HG02973 (cell line): ENCODE results near the gene NOC4L.
"Not testable (repeated sequence)": the region's sequence is repeated elsewhere in the genome, so short reads cannot be mapped to it uniquely, and the experiment has no call there.

Experiments
- ATAC-seq: cut with Tn5 transposase; IDR thresholded peaks from one replicate; pipeline ENCODE4 v1.9.1; 2021; ENCODE audit warnings: moderate library complexity; ENCODE audit not compliant: unreplicated experiment

The NOC4L gene

GRCh38 chr12:132144115-132144809 is at the start of gene NOC4L, which contains the start of gene DDX51:
Gene NOC4L (plus strand): TSS chr12:132144457. CDS start chr12:132144489, 32 bp downstream.
Gene DDX51 (minus strand): TSS chr12:132144319. CDS start chr12:132144296, 23 bp downstream.
- peak; percentile 76 for ATAC-seq

DNA sequence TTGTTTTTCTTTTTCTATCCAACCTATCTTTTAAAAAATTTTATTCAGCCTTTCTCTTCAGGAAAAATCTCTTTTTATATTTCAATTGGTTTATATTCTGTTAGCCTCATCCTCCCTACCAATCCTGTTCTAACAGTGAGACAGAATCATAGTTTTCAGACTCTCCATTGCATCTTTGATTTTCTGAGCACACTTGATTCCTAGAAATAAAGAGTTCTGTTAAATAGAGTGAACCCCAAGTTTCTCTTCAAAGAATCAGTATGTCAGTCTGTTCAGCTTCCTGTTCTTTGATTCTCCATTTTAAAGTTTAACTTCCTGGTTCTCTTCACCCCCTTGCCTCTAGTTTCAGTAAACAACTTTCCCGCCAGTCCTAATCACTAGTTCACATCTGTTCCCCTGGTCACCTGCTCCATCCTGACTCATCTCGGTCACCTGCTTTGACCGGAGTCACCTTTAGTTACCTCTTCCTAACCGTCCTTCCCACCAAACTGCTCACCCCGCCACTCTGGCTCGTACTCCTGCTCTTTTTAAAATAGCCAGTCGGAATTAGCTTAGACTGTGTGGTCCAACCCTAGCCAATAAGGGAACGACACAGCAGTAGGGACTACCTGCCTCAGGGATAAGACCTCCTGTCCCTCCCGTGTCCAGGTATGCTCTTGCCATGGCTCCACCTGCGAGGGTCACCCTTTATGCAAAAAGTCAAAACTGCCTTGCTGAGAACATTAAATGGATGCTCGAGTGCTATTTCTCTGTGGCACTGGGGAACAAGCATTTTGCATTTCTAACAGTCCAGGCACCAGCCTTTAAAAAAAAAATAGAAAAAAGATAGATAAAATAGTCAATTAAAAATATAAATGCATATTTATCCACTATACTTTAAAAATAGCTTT is 48.5 kb upstream of the NOC4L start:
- ATAC-seq, result no peak

- no peak for ATAC-seq
Measured at GRCh38 chr12:132099739-132100138, 44.5 kb upstream of the NOC4L start.

DNA sequence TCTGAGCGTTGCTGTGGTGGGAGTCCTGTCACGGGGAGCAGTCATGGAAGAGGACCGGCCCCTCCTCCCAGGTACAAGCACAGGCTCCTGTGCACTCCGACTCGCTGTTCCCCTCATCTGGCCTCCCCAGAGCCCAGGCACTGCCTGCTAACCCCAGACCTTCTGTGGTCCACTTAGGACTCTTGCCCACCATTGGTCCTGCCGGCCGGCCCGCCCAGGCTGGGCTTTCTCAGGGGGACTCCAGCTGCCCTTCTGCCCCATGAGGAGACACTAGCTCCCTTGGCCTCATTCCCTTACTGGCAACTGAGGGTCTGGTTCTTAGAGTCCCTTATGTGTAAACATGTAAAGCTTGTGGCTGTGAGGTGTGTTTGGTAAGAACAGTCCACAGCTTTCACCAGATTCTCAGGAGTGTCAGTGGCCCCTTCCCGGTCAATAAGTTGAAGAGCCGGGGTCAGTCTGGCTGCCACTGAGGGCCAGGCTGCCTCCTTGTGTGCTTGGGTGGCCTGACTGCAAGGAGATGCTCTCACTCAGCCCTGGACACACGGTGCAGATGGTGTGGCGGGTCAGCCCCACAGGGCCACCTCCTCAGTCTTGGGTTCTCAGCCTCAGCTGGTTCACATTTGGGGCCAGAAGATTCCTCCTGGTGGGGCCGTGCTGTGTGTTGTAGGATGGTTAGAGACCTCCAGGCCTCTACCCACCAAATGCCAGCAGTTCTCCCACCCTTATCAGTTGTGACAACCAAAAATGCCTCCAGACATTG is 43.8 kb upstream of the NOC4L start:
- ATAC-seq, result no peak

GRCh38 chr12:132102297-132102696 is 42.0 kb upstream of the NOC4L start:
- no peak for ATAC-seq

DNA sequence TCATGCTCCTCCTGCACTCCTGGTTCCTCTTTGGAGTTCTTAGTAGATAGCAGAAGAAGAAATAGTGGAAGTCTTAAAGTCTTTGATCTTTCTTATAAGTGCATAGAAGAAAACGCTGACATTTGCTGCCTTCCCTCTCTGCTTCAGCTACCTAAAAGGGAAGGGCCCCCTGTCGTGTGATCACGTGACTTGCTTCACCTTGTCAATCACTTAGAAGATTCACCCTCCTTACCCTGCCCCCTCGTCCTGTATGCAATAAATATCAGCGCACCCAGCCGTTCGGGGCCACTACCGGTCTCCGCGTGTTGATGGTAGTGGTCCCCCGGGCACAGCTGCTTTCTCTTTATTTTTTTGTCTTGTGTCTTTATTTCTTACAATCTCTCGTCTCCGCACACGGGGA is 41.2 kb upstream of the NOC4L start:
- ATAC-seq, result not testable (repeated sequence)

GRCh38 chr12:132103542-132104308 is 40.5 kb upstream of the NOC4L start:
- ATAC-seq, result no peak

- no peak for ATAC-seq
Measured at GRCh38 chr12:132105467-132105866, 38.8 kb upstream of the NOC4L start.

GRCh38 chr12:132106921-132107320 is 37.3 kb upstream of the NOC4L start:
- no peak for ATAC-seq

GRCh38 chr12:132108211-132108832 is 35.9 kb upstream of the NOC4L start:
- ATAC-seq, result no peak

- no peak for ATAC-seq
Measured at GRCh38 chr12:132109741-132110140, 34.5 kb upstream of the NOC4L start.

GRCh38 chr12:132110677-132111076 is 33.6 kb upstream of the NOC4L start:
- ATAC-seq, result no peak

DNA sequence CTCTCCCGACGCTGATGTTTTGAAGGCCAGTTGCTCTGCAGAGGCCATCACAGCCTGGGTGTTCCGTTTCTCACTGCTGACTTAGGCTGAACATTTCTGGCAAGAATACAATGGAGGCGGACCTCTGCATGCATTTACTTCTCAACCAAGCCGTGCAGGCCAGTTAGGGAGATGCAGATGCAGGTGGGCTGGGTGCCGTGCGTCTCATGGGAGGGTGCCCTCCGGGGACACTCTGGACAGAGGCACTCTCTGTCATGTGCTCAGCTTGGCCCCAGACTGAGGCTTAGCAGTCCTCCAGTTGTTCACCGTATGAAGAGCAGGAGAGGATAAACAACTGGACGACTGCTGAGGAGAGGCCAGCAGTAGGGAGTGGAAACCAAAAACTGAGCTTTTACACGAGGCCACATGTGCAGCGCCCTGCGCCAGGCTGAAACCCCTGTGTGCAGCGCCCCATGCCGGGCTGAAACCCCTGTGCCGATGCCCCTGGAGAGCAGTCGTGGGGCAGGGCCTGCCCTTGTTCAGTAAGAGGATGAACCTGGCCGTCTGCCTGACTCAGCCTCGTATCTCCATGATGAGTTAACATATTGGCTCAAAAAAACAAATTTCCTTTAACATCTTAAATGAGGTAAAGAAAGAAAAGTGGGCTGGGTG is 32.5 kb upstream of the NOC4L start:
- no peak for ATAC-seq

DNA sequence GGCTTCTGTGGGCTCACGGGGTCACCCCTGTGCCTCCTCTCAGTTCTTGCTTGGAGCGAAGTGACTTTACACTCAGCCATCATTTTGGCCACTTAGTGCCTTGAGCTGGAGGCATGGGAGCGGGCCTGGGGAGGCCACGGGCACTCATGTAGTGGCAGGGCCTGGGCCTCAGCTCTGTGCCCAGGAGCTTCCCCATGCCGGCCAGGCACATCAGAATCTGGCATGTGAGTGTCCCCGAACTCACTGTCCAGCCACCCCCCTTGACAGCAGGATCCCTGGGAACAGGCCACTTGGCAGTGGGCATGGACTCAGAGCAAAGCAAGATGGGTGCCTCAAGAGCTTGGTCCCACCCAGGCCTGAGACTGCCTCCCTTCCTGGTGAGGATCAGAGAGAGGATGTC is 29.6 kb upstream of the NOC4L start:
- ATAC-seq, result no peak

- ATAC-seq, result no peak
Measured at GRCh38 chr12:132115500-132115899, 28.8 kb upstream of the NOC4L start.

DNA sequence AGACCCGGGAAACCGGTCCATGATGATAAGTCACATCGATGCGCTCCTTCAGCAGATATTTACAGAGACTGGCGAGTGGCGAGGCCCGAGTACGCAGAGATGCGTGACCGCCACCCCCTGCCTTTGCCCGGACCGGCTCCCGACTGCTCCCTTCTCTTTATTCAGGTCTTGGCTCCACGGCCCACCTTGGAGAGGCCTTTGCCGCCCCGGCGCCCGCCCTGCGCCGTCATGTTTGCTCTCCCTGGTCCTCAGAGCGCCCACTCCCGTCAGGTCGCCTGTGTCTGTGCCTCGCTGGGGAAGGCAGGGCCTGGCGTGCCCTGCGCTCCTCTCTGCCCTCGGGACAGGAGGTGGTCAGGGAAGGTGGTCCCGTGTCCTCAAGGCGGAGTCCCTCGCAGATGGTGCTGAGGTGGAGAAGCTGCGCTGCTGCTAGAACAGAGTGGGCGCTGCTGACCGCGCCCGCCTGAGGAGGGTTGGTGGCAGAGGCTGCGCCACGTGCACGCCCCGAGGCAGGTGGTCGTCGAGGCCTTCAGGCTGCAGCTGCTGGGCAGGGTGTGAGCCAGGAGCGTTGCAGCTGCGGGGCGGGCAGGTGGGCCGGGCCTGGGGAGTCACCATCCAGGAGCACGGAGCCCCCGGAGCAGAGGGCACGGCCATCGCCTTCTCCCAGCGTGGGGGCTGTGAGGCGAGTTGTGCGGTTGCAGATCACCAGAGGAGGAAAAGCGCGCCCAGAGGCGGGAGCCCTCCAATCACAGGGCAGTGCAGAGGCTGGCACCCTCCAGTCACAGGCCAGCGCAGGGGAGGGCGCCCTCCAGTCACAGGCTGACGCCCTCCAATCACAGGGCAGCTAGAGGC is 27.3 kb upstream of the NOC4L start:
- ATAC-seq, result no peak

- no peak for ATAC-seq
Measured at GRCh38 chr12:132117558-132117875, 26.7 kb upstream of the NOC4L start.

GRCh38 chr12:132118876-132119275 is 25.4 kb upstream of the NOC4L start:
- ATAC-seq, result no peak

DNA sequence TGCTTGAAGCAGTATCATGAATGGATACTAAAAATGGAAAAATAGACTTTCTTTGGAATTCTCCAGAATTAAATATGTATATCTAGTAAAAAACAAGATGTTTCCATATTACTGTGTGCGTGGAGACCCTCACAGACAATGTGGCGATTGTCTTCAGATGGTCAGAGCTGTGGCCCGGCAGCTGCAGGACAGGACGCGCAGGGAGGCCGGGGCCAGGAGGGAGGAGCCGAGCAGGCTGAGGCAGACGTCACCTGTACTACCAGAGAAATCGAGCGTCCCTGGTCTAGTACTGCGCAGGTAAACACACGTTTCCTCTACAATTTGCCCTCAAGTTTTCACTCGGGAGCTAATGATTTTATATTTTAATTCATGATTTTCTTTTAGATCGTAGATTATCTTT is 23.0 kb upstream of the NOC4L start:
- no peak for ATAC-seq
